BLaER1 treated with 17β-estradiol and CSF1 and Interleukin-3, amounts not matched to agents 10 nM and 100 nM (cell line): ENCODE data around the gene C1QL1.

ENCODE experiments used
- H3K27ac ChIP-seq, 11 experiments: shearing (Covaris generic); formaldehyde crosslinking; 2 replicates each; pipeline ENCODE4 v1.8.1; 2022
- H3K27me3 ChIP-seq, 11 experiments: shearing (Covaris generic); formaldehyde crosslinking; 2 replicates each; pipeline ENCODE4 v1.8.1; 2022
- H3K36me3 ChIP-seq, 11 experiments: shearing (Covaris generic); formaldehyde crosslinking; 2 replicates each; pipeline ENCODE4 v1.8.1; 2022
- H3K4me1 ChIP-seq, 10 experiments: shearing (Covaris generic); formaldehyde crosslinking; 2 replicates each; pipeline ENCODE4 v1.8.1; 2022
- H3K4me2 ChIP-seq, 11 experiments: shearing (Covaris generic); formaldehyde crosslinking; 2 replicates each; pipeline ENCODE4 v1.8.1; 2022
- H3K4me3 ChIP-seq, 10 experiments: shearing (Covaris generic); formaldehyde crosslinking; 2 replicates each; pipeline ENCODE4 v1.8.1; 2022
- H3K9ac ChIP-seq, 11 experiments: shearing (Covaris generic); formaldehyde crosslinking; 2 replicates each; pipeline ENCODE4 v1.8.1; 2022
- H3K9me3 ChIP-seq, 11 experiments: shearing (Covaris generic); formaldehyde crosslinking; replicated peaks in 1 of 11; 2 replicates each; pipeline ENCODE4 v1.8.1; 2022
- H4K20me1 ChIP-seq, 11 experiments: shearing (Covaris generic); formaldehyde crosslinking; 2 replicates each; pipeline ENCODE4 v1.8.1; 2022
- Cebpa-rat ChIP-seq, 11 experiments: shearing (Covaris generic); IDR thresholded peaks; 2 replicates each; pipeline ENCODE4 v1.8.1; 2022

The C1QL1 gene

GRCh38 chr17:44979426-44979995 lies 11.4 kb upstream of the C1QL1 start:
- H3K9me3 ChIP-seq, result peaks cover 0 to 8% (median 0%) of the 10 kb centered on the region in 11 experiments; a peak in 6 of 22 replicates
- peaks cover 0 to 11% (median 5%) of the 10 kb centered on the region in 10 experiments; a peak in 8 of 20 replicates for H3K4me1 ChIP-seq
- 0 out of 22 replicates have a peak, but pooled peaks cover 0 to 7% (median 0%) of the 10 kb centered on the region in 11 experiments for H4K20me1 ChIP-seq
- H3K27me3 ChIP-seq, result no peaks in the 10 kb centered on the region
- H3K9ac ChIP-seq, result no peak overlapping the region
- H3K4me2 ChIP-seq, result no peak overlapping the region
- no peak overlapping the region for H3K27ac ChIP-seq
- no peak overlapping the region for H3K4me3 ChIP-seq
- no peak for TF ChIP-seq Cebpa-rat (IDR thresholded peaks at IDR 0.05)
- no peaks in the 10 kb centered on the region for H3K36me3 ChIP-seq

- 0 out of 22 replicates have a peak, but pooled peaks cover 0 to 7% (median 0%) of the 10 kb centered on the region in 11 experiments for H4K20me1 ChIP-seq
- no peak overlapping the region for H3K27ac ChIP-seq
- peaks cover 0 to 11% (median 5%) of the 10 kb centered on the region in 10 experiments; a peak in 8 of 20 replicates for H3K4me1 ChIP-seq
- no peak overlapping the region for H3K9ac ChIP-seq
- H3K27me3 ChIP-seq, result no peaks in the 10 kb centered on the region
- no peak for TF ChIP-seq Cebpa-rat (IDR thresholded peaks at IDR 0.05)
- H3K4me3 ChIP-seq, result no peak overlapping the region
- H3K9me3 ChIP-seq, result peaks cover 0 to 5% (median 0%) of the 10 kb centered on the region in 11 experiments; a peak in 5 of 22 replicates
- H3K36me3 ChIP-seq, result no peaks in the 10 kb centered on the region
- no peak overlapping the region for H3K4me2 ChIP-seq
These were observed 10.7 kb upstream of the C1QL1 start for GRCh38 chr17:44978807-44979206.

- Histone ChIP-seq H3K27me3 (no peaks in the 10 kb centered on the region), H3K27ac (no peak overlapping the region), H3K4me3 (no peak overlapping the region), H3K4me2 (peak overlapping the region in 5 of 11 experiments; percentile 4 to 12 (median 5); a peak in 2 of 22 replicates), H3K4me1 (peaks cover 0 to 11% (median 5%) of the 10 kb centered on the region in 10 experiments; a peak in 8 of 20 replicates), H3K36me3 (no peaks in the 10 kb centered on the region), H4K20me1 (0 out of 22 replicates have a peak, but pooled peaks cover 0 to 7% (median 0%) of the 10 kb centered on the region in 11 experiments), H3K9me3 (no peaks in the 10 kb centered on the region), H3K9ac (0 out of 22 replicates have a peak overlapping the region, but pooled peaks of 1 of the 11 experiments have one; percentile 2)
- no peak for TF ChIP-seq Cebpa-rat (IDR thresholded peaks at IDR 0.05)
These were observed 9.9 kb upstream of the C1QL1 start for GRCh38 chr17:44977814-44978550.

- Histone ChIP-seq H4K20me1 (0 out of 22 replicates have a peak, but pooled peaks cover 0 to 7% (median 0%) of the 10 kb centered on the region in 11 experiments), H3K36me3 (no peaks in the 10 kb centered on the region), H3K27me3 (no peaks in the 10 kb centered on the region), H3K9ac (no peak overlapping the region), H3K4me2 (0 out of 22 replicates have a peak overlapping the region, but pooled peaks of 1 of the 11 experiments have one; percentile 5), H3K27ac (no peak overlapping the region), H3K4me1 (peaks cover 0 to 15% (median 9%) of the 10 kb centered on the region in 10 experiments; a peak in 12 of 20 replicates), H3K4me3 (no peak overlapping the region), H3K9me3 (no peaks in the 10 kb centered on the region)
- TF ChIP-seq Cebpa-rat (IDR thresholded peaks at IDR 0.05), result no peak
These were observed 9.0 kb upstream of the C1QL1 start for GRCh38 chr17:44977065-44977464.

GRCh38 chr17:44976206-44976605 lies 8.1 kb upstream of the C1QL1 start:
- no peaks in the 10 kb centered on the region for H3K9me3 ChIP-seq
- H3K4me2 ChIP-seq, result no peak overlapping the region
- peaks cover 0 to 24% (median 14%) of the 10 kb centered on the region in 10 experiments; a peak in 12 of 20 replicates for H3K4me1 ChIP-seq
- H3K4me3 ChIP-seq, result no peak overlapping the region
- H3K36me3 ChIP-seq, result no peaks in the 10 kb centered on the region
- no peak overlapping the region for H3K9ac ChIP-seq
- 0 out of 22 replicates have a peak, but pooled peaks cover 0 to 7% (median 0%) of the 10 kb centered on the region in 11 experiments for H4K20me1 ChIP-seq
- peaks cover 0 to 7% (median 0%) of the 10 kb centered on the region in 11 experiments; a peak in 6 of 22 replicates for H3K27me3 ChIP-seq
- H3K27ac ChIP-seq, result no peak overlapping the region
- no peak for TF ChIP-seq Cebpa-rat (IDR thresholded peaks at IDR 0.05)

GRCh38 chr17:44972953-44973352 lies 4.8 kb upstream of the C1QL1 start:
- no peak for TF ChIP-seq Cebpa-rat (IDR thresholded peaks at IDR 0.05)
- no peaks in the 10 kb centered on the region for H3K36me3 ChIP-seq
- peaks cover 20 to 38% (median 23%) of the 10 kb centered on the region in 11 experiments for H3K27me3 ChIP-seq
- H4K20me1 ChIP-seq, result peaks cover 0 to 19% (median under 1%) of the 10 kb centered on the region in 11 experiments; a peak in 9 of 22 replicates
- no peak overlapping the region for H3K27ac ChIP-seq
- 0 out of 22 replicates have a peak overlapping the region, but pooled peaks of 1 of the 11 experiments have one; percentile 13 for H3K4me2 ChIP-seq
- no peaks in the 10 kb centered on the region for H3K9me3 ChIP-seq
- H3K4me3 ChIP-seq, result no peak overlapping the region
- H3K4me1 ChIP-seq, result peaks cover 18 to 49% (median 40%) of the 10 kb centered on the region in 10 experiments; a peak in 19 of 20 replicates
- no peak overlapping the region for H3K9ac ChIP-seq

- Histone ChIP-seq H3K4me2 (peak overlapping the region in 5 of 11 experiments; percentile 2 to 96 (median 22); a peak in 5 of 22 replicates), H3K27me3 (peaks cover 31 to 48% (median 33%) of the 10 kb centered on the region in 11 experiments), H3K4me1 (peaks cover 28 to 55% (median 47%) of the 10 kb centered on the region in 10 experiments), H4K20me1 (peaks cover 0 to 29% (median 10%) of the 10 kb centered on the region in 11 experiments; a peak in 17 of 22 replicates), H3K9ac (no peak overlapping the region), H3K27ac (no peak overlapping the region), H3K4me3 (no peak overlapping the region), H3K9me3 (no peaks in the 10 kb centered on the region), H3K36me3 (no peaks in the 10 kb centered on the region)
- TF ChIP-seq Cebpa-rat (IDR thresholded peaks at IDR 0.05), result no peak
These were observed 3.8 kb upstream of the C1QL1 start for GRCh38 chr17:44971776-44972483.

- Histone ChIP-seq H3K4me1 (peaks cover 30 to 66% (median 59%) of the 10 kb centered on the region in 10 experiments), H3K4me3 (peak overlapping the region; percentile 57 to 74 (median 62)), H3K4me2 (peak overlapping the region; percentile 94 to 99 (median 98)), H3K27me3 (peaks cover 48 to 65% (median 50%) of the 10 kb centered on the region in 11 experiments), H4K20me1 (peaks cover 0 to 44% (median 22%) of the 10 kb centered on the region in 11 experiments; a peak in 18 of 22 replicates), H3K36me3 (no peaks in the 10 kb centered on the region), H3K9me3 (no peaks in the 10 kb centered on the region), H3K27ac (peak overlapping the region in 5 of 11 experiments; percentile 30 to 67 (median 60); a peak in 9 of 22 replicates), H3K9ac (peak overlapping the region; percentile 45 to 78 (median 68); a peak in 21 of 22 replicates)
- TF ChIP-seq Cebpa-rat (IDR thresholded peaks at IDR 0.05), result no peak
These were observed 2.1 kb upstream of the C1QL1 start for GRCh38 chr17:44970136-44970741.
